ENCODE data around the gene PRR7.

DNA sequence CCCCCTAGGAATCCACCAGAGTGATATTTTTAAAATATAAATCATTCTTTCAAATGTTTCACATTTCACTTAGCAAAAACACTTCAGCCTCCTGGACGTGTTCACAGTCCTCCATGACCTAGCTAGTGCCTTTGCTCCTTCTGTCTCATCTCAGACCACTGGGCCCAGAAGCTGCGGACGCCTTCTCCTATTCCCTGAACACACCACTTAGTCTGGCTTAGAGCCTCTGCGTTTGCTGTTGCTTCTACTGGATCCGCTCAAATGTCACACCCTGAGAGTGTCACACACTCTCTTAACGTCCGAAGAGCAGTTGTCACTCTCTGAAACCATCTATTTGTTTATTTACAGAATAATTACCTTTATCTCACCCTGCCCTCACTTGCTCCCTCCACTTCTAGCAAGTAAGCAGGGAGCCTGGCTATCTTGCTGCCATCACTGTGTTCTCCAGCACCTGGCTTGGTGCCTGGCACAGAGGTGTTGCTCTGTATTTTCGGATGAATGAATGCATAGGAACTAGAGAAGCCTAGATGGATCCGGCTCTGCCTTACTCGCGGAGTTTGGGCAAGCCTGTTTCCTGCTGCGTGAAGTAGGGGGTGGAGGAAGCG is 21.3 kb upstream of the PRR7 start:
- TF ChIP-seq, protein P1, sequence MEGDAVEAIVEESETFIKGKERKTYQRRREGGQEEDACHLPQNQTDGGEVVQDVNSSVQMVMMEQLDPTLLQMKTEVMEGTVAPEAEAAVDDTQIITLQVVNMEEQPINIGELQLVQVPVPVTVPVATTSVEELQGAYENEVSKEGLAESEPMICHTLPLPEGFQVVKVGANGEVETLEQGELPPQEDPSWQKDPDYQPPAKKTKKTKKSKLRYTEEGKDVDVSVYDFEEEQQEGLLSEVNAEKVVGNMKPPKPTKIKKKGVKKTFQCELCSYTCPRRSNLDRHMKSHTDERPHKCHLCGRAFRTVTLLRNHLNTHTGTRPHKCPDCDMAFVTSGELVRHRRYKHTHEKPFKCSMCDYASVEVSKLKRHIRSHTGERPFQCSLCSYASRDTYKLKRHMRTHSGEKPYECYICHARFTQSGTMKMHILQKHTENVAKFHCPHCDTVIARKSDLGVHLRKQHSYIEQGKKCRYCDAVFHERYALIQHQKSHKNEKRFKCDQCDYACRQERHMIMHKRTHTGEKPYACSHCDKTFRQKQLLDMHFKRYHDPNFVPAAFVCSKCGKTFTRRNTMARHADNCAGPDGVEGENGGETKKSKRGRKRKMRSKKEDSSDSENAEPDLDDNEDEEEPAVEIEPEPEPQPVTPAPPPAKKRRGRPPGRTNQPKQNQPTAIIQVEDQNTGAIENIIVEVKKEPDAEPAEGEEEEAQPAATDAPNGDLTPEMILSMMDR (IDR thresholded peaks at IDR 0.05): no peak
- TF ChIP-seq POLR2AphosphoS5 (IDR thresholded peaks at IDR 0.05; ENCODE audit: low read depth, low read length): no peak
- TF ChIP-seq FOXM1 (IDR thresholded peaks at IDR 0.05; ENCODE audit: low read depth): no peak
- TF ChIP-seq, protein P2, sequence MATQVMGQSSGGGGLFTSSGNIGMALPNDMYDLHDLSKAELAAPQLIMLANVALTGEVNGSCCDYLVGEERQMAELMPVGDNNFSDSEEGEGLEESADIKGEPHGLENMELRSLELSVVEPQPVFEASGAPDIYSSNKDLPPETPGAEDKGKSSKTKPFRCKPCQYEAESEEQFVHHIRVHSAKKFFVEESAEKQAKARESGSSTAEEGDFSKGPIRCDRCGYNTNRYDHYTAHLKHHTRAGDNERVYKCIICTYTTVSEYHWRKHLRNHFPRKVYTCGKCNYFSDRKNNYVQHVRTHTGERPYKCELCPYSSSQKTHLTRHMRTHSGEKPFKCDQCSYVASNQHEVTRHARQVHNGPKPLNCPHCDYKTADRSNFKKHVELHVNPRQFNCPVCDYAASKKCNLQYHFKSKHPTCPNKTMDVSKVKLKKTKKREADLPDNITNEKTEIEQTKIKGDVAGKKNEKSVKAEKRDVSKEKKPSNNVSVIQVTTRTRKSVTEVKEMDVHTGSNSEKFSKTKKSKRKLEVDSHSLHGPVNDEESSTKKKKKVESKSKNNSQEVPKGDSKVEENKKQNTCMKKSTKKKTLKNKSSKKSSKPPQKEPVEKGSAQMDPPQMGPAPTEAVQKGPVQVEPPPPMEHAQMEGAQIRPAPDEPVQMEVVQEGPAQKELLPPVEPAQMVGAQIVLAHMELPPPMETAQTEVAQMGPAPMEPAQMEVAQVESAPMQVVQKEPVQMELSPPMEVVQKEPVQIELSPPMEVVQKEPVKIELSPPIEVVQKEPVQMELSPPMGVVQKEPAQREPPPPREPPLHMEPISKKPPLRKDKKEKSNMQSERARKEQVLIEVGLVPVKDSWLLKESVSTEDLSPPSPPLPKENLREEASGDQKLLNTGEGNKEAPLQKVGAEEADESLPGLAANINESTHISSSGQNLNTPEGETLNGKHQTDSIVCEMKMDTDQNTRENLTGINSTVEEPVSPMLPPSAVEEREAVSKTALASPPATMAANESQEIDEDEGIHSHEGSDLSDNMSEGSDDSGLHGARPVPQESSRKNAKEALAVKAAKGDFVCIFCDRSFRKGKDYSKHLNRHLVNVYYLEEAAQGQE (IDR thresholded peaks at IDR 0.05; ENCODE audit: low read depth, low read length): no peak
- TF ChIP-seq YY1 (IDR thresholded peaks at IDR 0.05; ENCODE audit: low read depth): no peak
- no peak for TF ChIP-seq GABPA (IDR thresholded peaks at IDR 0.05; ENCODE audit: low read depth)
- TF ChIP-seq RCOR1 (IDR thresholded peaks at IDR 0.05; ENCODE audit: low read length): no peak

Measured in SK-N-SH (cell line).